ENCODE results near the gene LECT2. TPM values are rescaled to one million over a fixed set of nuclear protein-coding genes. Genes with fewer than 3 reads are reported as not detected.

The LECT2 gene
- total RNA-seq, 1 donor from 2014 or later = not detected

- Mint-ChIP-seq H3K27ac (peak overlapping the region; percentile 97), H3K4me1 (peaks cover 56% of the 10 kb centered on the region), H3K36me3 (no peaks in the 10 kb centered on the region), H3K4me3 (no peak overlapping the region), H3K9me3 (peaks cover 6% of the 10 kb centered on the region), H3K27me3 (ENCODE audit: low read depth) (peaks cover 6% of the 10 kb centered on the region)
- no peak for DNase-seq (ENCODE audit: low spot score in 2 of 2, unreplicated experiment in 2 of 2)
- no peak for TF ChIP-seq CTCF (IDR thresholded peaks at IDR 0.05; ENCODE audit: unreplicated experiment)
Measured at GRCh38 chr5:135993880-135994636, 39.3 kb upstream of the LECT2 start.

DNA sequence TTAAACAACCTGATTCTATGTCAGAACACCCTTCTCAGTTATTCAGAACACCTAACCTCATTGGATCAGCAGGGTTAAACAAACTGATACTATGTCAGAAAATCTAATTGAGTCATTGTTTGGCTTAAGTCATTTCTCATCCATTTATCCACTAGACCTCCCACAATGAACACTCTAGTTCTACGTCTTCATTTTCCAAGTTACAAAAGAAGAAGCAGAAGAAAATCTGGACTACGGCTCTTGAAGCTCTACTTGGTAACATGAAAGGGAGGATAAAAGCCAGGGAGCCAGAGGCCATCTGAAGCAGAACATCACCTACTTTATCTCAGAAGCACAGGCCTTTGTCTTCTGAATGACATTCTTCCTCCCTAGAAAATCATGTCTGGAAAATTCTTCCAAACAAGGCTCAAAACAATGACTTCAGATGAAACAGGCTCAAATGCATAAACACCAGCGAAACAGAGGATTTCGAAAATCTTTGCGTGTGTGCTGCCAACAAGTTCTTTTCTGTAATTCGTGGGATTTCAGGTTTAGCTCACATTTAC is 38.6 kb upstream of the LECT2 start:
- peaks cover 56% of the 10 kb centered on the region for H3K4me1 Mint-ChIP-seq
- H3K4me3 Mint-ChIP-seq = no peak overlapping the region
- peak overlapping the region; percentile 97 for H3K27ac Mint-ChIP-seq
- no peaks in the 10 kb centered on the region for H3K36me3 Mint-ChIP-seq
- DNase-seq (ENCODE audit: low spot score in 2 of 2, unreplicated experiment in 2 of 2) = no peak
- no peak for TF ChIP-seq CTCF (IDR thresholded peaks at IDR 0.05; ENCODE audit: unreplicated experiment)
- peaks cover 8% of the 10 kb centered on the region for H3K9me3 Mint-ChIP-seq
- peaks cover 6% of the 10 kb centered on the region for H3K27me3 Mint-ChIP-seq (ENCODE audit: low read depth)

GRCh38 chr5:135991429-135991828 is 36.6 kb upstream of the LECT2 start:
- no peak for TF ChIP-seq CTCF (IDR thresholded peaks at IDR 0.05; ENCODE audit: unreplicated experiment)
- H3K27ac Mint-ChIP-seq = no peak overlapping the region
- DNase-seq (ENCODE audit: low spot score in 2 of 2, unreplicated experiment in 2 of 2) = no peak
- peaks cover 8% of the 10 kb centered on the region for H3K9me3 Mint-ChIP-seq
- no peak overlapping the region for H3K4me3 Mint-ChIP-seq
- H3K4me1 Mint-ChIP-seq = peaks cover 51% of the 10 kb centered on the region
- no peaks in the 10 kb centered on the region for H3K27me3 Mint-ChIP-seq (ENCODE audit: low read depth)
- H3K36me3 Mint-ChIP-seq = no peaks in the 10 kb centered on the region

DNA sequence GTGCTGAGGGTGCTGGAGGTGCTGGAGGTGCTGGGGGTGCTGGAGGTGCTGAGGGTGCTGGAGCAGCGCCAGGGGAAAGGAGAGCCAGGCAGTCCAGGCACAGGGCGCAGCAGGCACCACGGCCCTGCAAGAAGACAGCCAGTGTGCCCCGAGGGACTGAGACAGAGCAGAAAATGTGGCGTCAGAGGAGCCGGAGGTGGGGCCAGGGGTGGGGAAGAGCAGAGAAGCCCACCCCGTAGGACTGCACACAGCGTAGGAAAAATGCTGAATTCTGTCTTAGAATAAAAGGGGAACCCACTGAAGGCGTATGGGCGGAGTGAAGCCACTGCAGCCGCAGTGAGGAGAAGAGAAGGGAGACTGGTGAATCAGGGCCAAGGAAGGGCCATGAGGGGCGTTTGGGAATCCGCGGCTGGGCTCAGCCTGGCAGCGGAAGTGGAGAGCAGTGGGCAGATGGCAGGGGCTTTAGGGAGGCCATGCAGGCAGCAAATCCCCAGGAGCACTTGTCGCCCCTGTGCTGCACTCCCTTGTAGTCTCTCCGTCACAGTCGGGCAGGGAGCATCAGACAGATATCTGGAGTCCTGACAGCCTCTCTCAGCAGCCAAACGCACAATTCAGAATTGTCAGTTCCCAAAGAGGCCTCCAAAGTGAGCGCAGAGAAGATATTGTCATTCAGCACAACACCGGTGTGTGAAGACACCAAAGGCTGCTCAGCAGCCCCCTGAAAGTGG is 35.9 kb upstream of the LECT2 start:
- Mint-ChIP-seq H3K27me3 (ENCODE audit: low read depth) (no peaks in the 10 kb centered on the region), H3K9me3 (peaks cover 8% of the 10 kb centered on the region), H3K4me3 (no peak overlapping the region), H3K4me1 (peaks cover 45% of the 10 kb centered on the region), H3K27ac (no peak overlapping the region), H3K36me3 (no peaks in the 10 kb centered on the region)
- no peak for TF ChIP-seq CTCF (IDR thresholded peaks at IDR 0.05; ENCODE audit: unreplicated experiment)
- DNase-seq (ENCODE audit: low spot score in 2 of 2, unreplicated experiment in 2 of 2) = no peak

GRCh38 chr5:135989686-135990085 is 34.9 kb upstream of the LECT2 start:
- Mint-ChIP-seq H3K9me3 (peaks cover 8% of the 10 kb centered on the region), H3K4me1 (peaks cover 37% of the 10 kb centered on the region), H3K4me3 (no peak overlapping the region), H3K27me3 (ENCODE audit: low read depth) (no peaks in the 10 kb centered on the region), H3K36me3 (no peaks in the 10 kb centered on the region), H3K27ac (no peak overlapping the region)
- no peak for DNase-seq (ENCODE audit: low spot score in 2 of 2, unreplicated experiment in 2 of 2)
- no peak for TF ChIP-seq CTCF (IDR thresholded peaks at IDR 0.05; ENCODE audit: unreplicated experiment)

Measured in mesothelial cell of epicardium (in vitro differentiated cells).